ENCODE results near the gene TRIAP1. TPM values are rescaled to one million over a fixed set of nuclear protein-coding genes. Genes with fewer than 3 reads are reported as not detected.

The TRIAP1 gene
- total and polyA plus RNA-seq, 9 donors = 8.1 to 18.5 (median 13.4) TPM

- DNase-seq = no peak
- intact Hi-C loops (cut with DNase I) = no loop called here
- H3K27me3 ChIP-seq = no peaks in the 10 kb centered on the region
- no peaks in the 10 kb centered on the region for H3K4me1 ChIP-seq (ENCODE audit: insufficient read depth)
- no peak overlapping the region for H3K4me3 ChIP-seq
- TF ChIP-seq EP300 (IDR thresholded peaks at IDR 0.05) (no peak), CTCF (IDR thresholded peaks at IDR 0.05) (no peak), POLR2A (IDR thresholded peaks at IDR 0.05) (no peak)
- 92 to 95% (median 92%) methylated on average over 3 of the region's 3 CpGs for whole genome bisulfite sequencing, 3 donors
- H3K36me3 ChIP-seq = no peaks in the 10 kb centered on the region
- H3K9me3 ChIP-seq = no peaks in the 10 kb centered on the region
- H3K27ac ChIP-seq = no peak overlapping the region
These were observed 14.0 kb upstream of the TRIAP1 start for GRCh38 chr12:120460157-120460556.

GRCh38 chr12:120457133-120457532, 10.9 kb upstream of the TRIAP1 start:
- Histone ChIP-seq H3K9me3 (no peaks in the 10 kb centered on the region), H3K4me1 (ENCODE audit: insufficient read depth) (no peaks in the 10 kb centered on the region), H3K4me3 (no peak overlapping the region), H3K27ac (no peak overlapping the region), H3K27me3 (no peaks in the 10 kb centered on the region), H3K36me3 (no peaks in the 10 kb centered on the region)
- intact Hi-C loops (cut with DNase I) = no loop called here
- no peak for TF ChIP-seq CTCF (IDR thresholded peaks at IDR 0.05)
- TF ChIP-seq EP300 (IDR thresholded peaks at IDR 0.05) = no peak
- no peak for TF ChIP-seq POLR2A (IDR thresholded peaks at IDR 0.05)
- WGBS, 3 donors = 61 to 63% (median 62%) methylated on average over 6 of the region's 6 CpGs
- DNase-seq = no peak

- no peaks in the 10 kb centered on the region for H3K36me3 ChIP-seq
- intact Hi-C loops (cut with DNase I) = no loop called here
- H3K4me3 ChIP-seq = no peak overlapping the region
- H3K4me1 ChIP-seq (ENCODE audit: insufficient read depth) = no peaks in the 10 kb centered on the region
- WGBS, 3 donors = 77 to 83% (median 79%) methylated on average over 7 of the region's 7 CpGs
- DNase-seq = no peak
- H3K27ac ChIP-seq = no peak overlapping the region
- H3K9me3 ChIP-seq = no peaks in the 10 kb centered on the region
- TF ChIP-seq POLR2A (IDR thresholded peaks at IDR 0.05) (no peak), CTCF (IDR thresholded peaks at IDR 0.05) (no peak), EP300 (IDR thresholded peaks at IDR 0.05) (no peak)
- no peaks in the 10 kb centered on the region for H3K27me3 ChIP-seq
These were observed 9.1 kb upstream of the TRIAP1 start for GRCh38 chr12:120455302-120455701.

GRCh38 chr12:120453977-120454376, 7.8 kb upstream of the TRIAP1 start:
- no peak overlapping the region for H3K4me3 ChIP-seq
- TF ChIP-seq EP300 (IDR thresholded peaks at IDR 0.05) (no peak), CTCF (IDR thresholded peaks at IDR 0.05) (no peak), POLR2A (IDR thresholded peaks at IDR 0.05) (no peak)
- no peaks in the 10 kb centered on the region for H3K9me3 ChIP-seq
- no peak for DNase-seq
- intact Hi-C loops (cut with DNase I) = no loop called here
- no peaks in the 10 kb centered on the region for H3K4me1 ChIP-seq (ENCODE audit: insufficient read depth)
- no peaks in the 10 kb centered on the region for H3K27me3 ChIP-seq
- 64 to 75% (median 68%) methylated on average over 4 of the region's 4 CpGs for WGBS, 3 donors
- H3K27ac ChIP-seq = no peak overlapping the region
- H3K36me3 ChIP-seq = no peaks in the 10 kb centered on the region
